ENCODE data around the gene LRMDA. TPM values are rescaled to one million over a fixed set of nuclear protein-coding genes. Genes with fewer than 3 reads are reported as not detected.
"Not testable (repeated sequence)": the region's sequence is repeated elsewhere in the genome, so short reads cannot be mapped to it uniquely, and the experiment has no call there.

LRMDA gene
- total RNA-seq, 2 experiments from 2014 or later, result not detected

DNA sequence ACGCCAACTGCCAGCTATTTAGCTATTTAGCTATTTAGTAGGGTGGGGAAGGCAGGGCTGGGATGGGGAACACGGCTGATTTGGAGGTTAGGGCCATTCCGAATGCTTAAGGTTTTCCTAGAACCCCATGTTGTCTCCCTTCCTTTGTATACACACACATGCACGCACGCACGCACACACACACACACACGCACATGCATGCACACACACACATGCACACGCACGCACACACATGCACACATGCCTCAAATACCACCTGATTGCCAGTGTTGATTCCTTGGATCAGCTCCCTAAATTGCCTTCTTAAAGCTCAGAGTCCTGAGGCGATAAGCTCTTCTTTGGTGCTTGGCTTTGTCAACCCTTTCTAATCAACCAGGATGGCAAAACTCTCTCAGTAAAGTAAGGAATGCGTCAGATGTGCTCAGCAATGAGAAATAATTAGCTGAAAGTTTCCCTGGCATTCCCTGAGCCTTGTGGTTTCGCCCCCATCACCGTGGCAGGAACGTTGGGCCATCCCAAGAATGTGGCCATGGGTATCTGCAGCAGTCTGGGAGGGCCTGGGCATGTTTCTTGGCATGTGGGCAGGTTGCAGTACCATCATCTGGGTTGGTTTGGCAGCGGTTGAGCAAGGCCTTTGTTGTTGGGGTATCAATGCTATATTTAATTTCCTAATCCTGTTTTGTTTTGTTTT lies 305.6 kb downstream of the LRMDA start:
- no peaks in the 10 kb centered on the region for H3K27me3 Mint-ChIP-seq (ENCODE audit: low read depth)
- no peaks in the 10 kb centered on the region for H3K36me3 Mint-ChIP-seq (ENCODE audit: low read depth)
- H3K4me3 Mint-ChIP-seq, result no peak overlapping the region
- no peak for DNase-seq
- CTCF ChIA-PET, result no interaction called here
- intact Hi-C loops (cut with micrococcal nuclease), result no loop called here
- H3K27ac Mint-ChIP-seq, result no peak overlapping the region
- H3K9me3 Mint-ChIP-seq, result no peaks in the 10 kb centered on the region
- H3K4me1 Mint-ChIP-seq (ENCODE audit: low read depth), result no peaks in the 10 kb centered on the region

DNA sequence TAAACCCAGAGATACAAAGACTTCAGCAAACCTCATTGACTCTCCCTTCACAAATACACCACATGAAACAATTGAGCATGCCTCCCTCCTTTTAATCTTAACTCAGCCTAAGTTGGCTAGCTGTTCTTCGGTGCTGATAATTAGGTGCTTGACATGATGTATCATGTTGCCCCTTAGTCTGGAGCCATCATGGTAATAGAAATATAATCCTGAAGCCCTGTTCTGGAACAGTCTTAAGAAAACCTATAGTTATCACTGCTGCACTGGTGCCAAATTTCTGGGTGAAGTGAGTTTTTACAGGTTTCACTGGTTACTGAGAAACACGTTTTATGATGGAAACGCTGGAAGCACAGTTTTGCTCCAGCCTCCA lies 306.1 kb downstream of the LRMDA start:
- H3K4me1 Mint-ChIP-seq (ENCODE audit: low read depth), result no peaks in the 10 kb centered on the region
- H3K4me3 Mint-ChIP-seq, result no peak overlapping the region
- no peaks in the 10 kb centered on the region for H3K9me3 Mint-ChIP-seq
- DNase-seq, result no peak
- no peak overlapping the region for H3K27ac Mint-ChIP-seq
- no peaks in the 10 kb centered on the region for H3K36me3 Mint-ChIP-seq (ENCODE audit: low read depth)
- H3K27me3 Mint-ChIP-seq (ENCODE audit: low read depth), result peaks cover under 1% of the 10 kb centered on the region
- intact Hi-C loops (cut with micrococcal nuclease), result no loop called here
- CTCF ChIA-PET, result no interaction called here

DNA sequence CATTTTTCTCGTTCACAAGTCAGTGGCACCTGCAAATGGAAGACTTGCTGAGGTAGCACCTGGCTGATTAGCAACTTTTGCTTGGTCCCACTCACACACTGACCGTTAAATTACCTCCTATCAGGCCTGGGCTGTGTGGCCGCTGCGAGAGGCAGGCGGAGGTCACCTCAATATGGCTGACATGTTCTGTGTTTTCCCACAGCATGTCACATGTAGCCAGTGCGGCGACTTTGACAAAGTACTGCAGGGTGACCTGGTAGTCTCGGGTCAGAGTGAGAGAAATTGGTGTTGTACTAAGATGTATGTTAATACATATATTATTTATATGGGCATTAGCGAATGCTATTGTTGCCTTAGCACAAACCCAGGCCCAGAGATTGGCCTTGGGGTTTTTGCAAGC lies 307.5 kb downstream of the LRMDA start:
- Mint-ChIP-seq H3K4me3 (no peak overlapping the region), H3K9me3 (no peaks in the 10 kb centered on the region), H3K27ac (no peak overlapping the region), H3K4me1 (ENCODE audit: low read depth) (no peaks in the 10 kb centered on the region), H3K36me3 (ENCODE audit: low read depth) (no peaks in the 10 kb centered on the region), H3K27me3 (ENCODE audit: low read depth) (peaks cover 6% of the 10 kb centered on the region)
- CTCF ChIA-PET, result no interaction called here
- intact Hi-C loops (cut with micrococcal nuclease), result no loop called here
- no peak for DNase-seq

DNA sequence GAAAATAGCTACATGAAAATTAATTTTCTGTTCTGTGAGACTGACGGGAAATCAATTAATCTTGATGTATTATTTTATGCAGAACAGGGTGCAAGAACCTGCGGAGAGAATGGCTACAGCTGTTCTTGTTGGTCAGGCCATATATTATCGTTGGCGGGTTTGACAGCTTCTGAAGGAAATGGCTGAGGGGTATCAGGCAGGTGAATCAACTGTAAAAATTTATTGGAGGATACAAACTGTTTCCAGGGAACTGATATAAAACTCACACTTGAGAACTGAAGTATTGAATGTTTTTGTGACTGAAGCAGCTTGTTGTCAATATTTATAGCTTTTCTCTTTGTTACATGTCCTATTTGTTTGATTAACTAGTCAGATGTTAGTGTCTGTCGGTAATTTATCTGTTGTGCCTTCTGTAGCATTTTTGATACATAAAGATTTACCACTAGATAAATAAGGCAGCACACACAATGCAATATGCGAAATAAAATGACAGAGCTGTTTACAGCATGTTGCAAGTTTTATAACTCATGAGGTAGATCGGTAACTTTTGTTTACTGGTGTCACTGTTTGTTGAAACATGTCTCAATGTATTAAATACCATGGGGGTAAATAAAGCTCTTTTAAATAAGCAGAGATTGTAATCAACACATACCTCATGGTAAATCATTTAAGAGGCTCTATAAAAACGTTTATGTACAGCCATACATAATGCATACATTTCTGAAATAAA lies 308.2 kb downstream of the LRMDA start:
- H3K36me3 Mint-ChIP-seq (ENCODE audit: low read depth), result no peaks in the 10 kb centered on the region
- no peak overlapping the region for H3K27ac Mint-ChIP-seq
- no peaks in the 10 kb centered on the region for H3K4me1 Mint-ChIP-seq (ENCODE audit: low read depth)
- CTCF ChIA-PET, result no interaction called here
- no peak overlapping the region for H3K4me3 Mint-ChIP-seq
- peaks cover 6% of the 10 kb centered on the region for H3K27me3 Mint-ChIP-seq (ENCODE audit: low read depth)
- intact Hi-C loops (cut with micrococcal nuclease), result no loop called here
- no peak for DNase-seq
- H3K9me3 Mint-ChIP-seq, result no peaks in the 10 kb centered on the region

DNA sequence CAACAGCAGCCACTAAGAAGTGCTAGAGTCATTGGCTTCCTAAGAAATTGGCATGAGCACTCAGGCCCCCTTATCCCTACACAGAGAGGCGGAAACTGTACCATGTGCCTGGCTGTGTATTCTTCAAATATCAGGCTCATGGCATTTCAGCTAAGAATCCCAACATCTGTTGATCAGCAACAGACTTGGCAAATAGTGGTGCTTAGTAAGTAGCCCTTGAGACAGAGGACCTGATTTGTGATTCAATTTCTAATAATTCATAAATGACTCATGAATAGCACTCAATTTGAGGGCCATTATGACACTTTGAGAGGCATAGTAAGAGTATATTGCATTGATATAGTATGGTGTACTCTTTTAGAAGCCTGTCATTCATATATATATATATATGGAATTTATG lies 309.1 kb downstream of the LRMDA start:
- Mint-ChIP-seq H3K9me3 (no peaks in the 10 kb centered on the region), H3K27me3 (ENCODE audit: low read depth) (peaks cover 6% of the 10 kb centered on the region), H3K36me3 (ENCODE audit: low read depth) (no peaks in the 10 kb centered on the region), H3K4me3 (no peak overlapping the region), H3K27ac (no peak overlapping the region), H3K4me1 (ENCODE audit: low read depth) (no peaks in the 10 kb centered on the region)
- CTCF ChIA-PET, result no interaction called here
- no peak for DNase-seq
- intact Hi-C loops (cut with micrococcal nuclease), result no loop called here

DNA sequence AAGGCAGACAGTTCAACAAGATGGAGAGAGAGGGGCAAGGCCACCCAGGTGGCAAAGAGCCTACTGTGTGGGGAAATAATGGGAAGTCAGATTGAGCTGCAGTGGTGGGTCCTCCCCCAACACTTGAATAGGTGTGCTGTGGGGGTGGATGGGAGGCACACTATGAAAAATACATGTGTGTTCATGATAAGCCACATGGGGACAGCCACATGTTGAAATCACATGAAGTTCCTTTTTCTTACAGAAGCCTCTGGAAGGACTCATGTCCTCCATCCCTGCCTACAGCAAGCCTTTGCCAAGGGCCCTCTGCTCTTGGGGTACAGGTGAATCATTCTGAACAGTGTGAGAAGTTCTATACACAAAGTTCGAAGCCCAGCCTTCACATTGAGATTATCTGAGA lies 310.9 kb downstream of the LRMDA start:
- CTCF ChIA-PET, result no interaction called here
- Mint-ChIP-seq H3K4me3 (no peak overlapping the region), H3K36me3 (ENCODE audit: low read depth) (no peaks in the 10 kb centered on the region), H3K27ac (no peak overlapping the region), H3K27me3 (ENCODE audit: low read depth) (peaks cover 9% of the 10 kb centered on the region), H3K9me3 (no peaks in the 10 kb centered on the region), H3K4me1 (ENCODE audit: low read depth) (no peaks in the 10 kb centered on the region)
- no peak for DNase-seq
- intact Hi-C loops (cut with micrococcal nuclease), result no loop called here

DNA sequence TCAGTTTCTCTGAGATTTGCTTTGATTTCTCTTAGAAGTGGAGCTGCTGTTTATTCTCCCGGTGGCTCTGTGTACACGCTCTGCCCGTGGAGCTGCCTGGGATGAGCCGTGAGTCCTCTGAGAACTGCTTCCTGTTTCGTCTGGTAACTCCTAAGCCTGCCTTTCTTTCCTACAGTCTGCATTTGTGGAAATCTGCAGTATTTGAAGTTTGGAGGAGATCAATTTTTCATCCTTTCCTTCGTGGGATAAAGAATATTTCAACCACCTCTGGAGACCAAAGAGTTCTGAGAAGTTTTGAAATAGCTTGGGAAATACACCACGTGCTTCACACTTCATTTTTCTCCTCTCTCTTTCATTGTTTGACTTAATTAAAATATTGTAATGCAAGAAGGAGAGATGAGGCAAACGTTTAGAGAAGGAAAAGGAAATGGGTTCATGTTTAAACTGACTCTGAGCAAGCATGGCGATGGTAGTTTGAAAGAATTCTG lies 311.9 kb downstream of the LRMDA start:
- CTCF ChIA-PET, result no interaction called here
- Mint-ChIP-seq H3K9me3 (no peaks in the 10 kb centered on the region), H3K4me3 (no peak overlapping the region), H3K27me3 (ENCODE audit: low read depth) (peaks cover 12% of the 10 kb centered on the region), H3K36me3 (ENCODE audit: low read depth) (no peaks in the 10 kb centered on the region), H3K4me1 (ENCODE audit: low read depth) (no peaks in the 10 kb centered on the region), H3K27ac (no peak overlapping the region)
- intact Hi-C loops (cut with micrococcal nuclease), result no loop called here
- no peak for DNase-seq

DNA sequence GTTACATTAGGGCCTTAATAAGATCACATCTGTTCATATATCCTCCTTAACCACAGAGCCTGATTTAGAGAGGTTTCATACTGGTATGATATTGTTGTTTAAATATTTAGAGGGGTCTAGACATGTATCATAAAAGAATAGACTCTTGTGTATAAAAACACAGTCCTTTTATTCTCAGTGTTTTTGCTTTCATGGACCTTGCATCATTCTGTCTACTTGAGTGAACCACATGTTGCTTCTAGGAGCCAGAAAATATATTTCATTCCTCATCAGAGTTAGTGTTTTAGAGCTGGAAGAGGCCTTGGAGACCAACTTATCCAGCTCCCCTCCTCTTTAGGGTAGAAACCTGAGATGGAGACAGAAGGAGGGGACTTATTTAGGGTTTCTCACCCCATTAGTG lies 312.8 kb downstream of the LRMDA start:
- Mint-ChIP-seq H3K4me3 (no peak overlapping the region), H3K4me1 (ENCODE audit: low read depth) (no peaks in the 10 kb centered on the region), H3K27me3 (ENCODE audit: low read depth) (peaks cover 12% of the 10 kb centered on the region), H3K36me3 (ENCODE audit: low read depth) (no peaks in the 10 kb centered on the region), H3K9me3 (no peaks in the 10 kb centered on the region), H3K27ac (no peak overlapping the region)
- CTCF ChIA-PET, result no interaction called here
- no peak for DNase-seq
- intact Hi-C loops (cut with micrococcal nuclease), result no loop called here

DNA sequence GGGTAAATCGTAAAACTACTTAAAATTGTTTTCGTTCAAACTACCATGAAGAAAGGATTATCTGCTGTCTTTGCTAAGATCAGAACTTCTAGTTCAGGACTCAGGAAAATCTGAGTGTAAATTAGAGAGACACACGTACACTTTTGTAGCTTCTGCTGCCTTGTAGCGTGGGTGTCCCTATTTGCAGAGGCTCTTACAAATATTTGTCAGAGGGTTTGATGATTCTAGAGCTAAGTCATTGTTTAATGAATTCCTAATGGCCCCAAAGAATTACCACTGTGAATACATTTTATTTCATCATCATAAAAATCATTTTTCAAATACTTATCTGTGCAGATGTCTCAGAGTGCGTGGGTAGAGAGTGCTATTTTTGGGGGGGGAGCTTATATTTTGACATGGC lies 314.9 kb downstream of the LRMDA start:
- Mint-ChIP-seq H3K9me3 (no peaks in the 10 kb centered on the region), H3K4me1 (ENCODE audit: low read depth) (no peaks in the 10 kb centered on the region), H3K27me3 (ENCODE audit: low read depth) (peaks cover 12% of the 10 kb centered on the region), H3K27ac (no peak overlapping the region), H3K36me3 (ENCODE audit: low read depth) (no peaks in the 10 kb centered on the region), H3K4me3 (no peak overlapping the region)
- CTCF ChIA-PET, result interaction anchor here (0.6 kb wide), 1 partner anchor 305 kb away, joined by 3 read pairs; no protein-coding TSS in a partner anchor
- intact Hi-C loops (cut with micrococcal nuclease), result no loop called here
- DNase-seq, result no peak

DNA sequence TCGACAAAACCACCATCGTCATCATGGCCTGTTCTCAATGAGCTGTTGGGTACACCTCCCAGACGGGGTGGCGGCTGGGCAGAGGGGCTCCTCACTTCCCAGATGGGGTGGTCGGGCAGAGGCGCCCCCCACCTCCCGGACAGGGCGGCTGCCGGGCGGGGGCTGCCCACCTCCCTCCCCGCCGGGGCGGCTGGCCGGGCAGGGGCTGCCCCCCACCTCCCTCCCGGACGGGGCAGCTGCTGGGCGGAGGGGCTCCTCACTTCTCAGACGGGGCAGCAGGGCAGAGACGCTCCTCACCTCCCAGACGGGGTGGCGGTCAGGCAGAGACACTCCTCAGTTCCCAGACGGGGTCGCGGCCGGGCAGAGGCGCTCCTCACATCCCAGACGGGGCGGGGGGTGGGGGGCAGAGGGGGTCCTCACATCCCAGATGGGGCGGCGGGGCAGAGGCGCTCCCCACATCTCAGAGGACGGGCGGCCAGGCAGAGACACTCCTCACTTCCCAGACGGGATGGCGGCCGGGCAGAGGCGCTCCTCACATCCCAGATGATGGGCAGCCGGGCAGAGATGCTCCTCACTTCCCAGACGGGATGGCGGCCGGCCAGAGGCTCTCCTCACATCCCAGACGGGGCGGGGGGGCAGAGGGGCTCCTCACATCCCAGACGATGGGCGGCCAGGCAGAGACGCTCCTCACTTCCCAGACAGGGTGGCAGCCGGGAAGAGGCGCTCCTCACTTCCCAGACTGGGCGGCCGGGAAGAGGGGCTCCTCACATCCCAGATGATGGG lies 318.9 kb downstream of the LRMDA start:
- intact Hi-C loops (cut with micrococcal nuclease); H3K9me3 Mint-ChIP-seq; DNase-seq; H3K27me3 Mint-ChIP-seq (ENCODE audit: low read depth); CTCF ChIA-PET; H3K27ac Mint-ChIP-seq; H3K4me3 Mint-ChIP-seq; H3K36me3 Mint-ChIP-seq (ENCODE audit: low read depth); H3K4me1 Mint-ChIP-seq (ENCODE audit: low read depth): not testable (repeated sequence)

DNA sequence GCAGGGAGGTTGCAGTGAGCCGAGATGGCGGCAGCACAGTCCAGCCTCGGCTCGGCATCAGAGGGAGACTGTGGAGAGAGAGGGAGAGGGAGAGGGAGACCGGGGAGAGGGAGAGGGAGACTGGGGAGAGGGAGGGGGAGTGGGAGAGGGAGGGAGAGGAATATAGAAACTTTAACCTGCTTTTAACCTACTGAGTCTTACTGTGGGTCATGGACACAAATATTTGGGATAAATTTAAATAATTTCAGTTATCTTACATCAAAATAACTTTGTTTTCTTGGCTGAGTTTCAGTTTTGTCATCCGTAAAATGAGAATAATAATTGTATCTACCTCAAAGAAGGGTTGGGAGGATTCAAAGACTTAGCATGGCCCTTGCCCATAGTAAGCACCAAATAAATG lies 319.8 kb downstream of the LRMDA start:
- H3K36me3 Mint-ChIP-seq (ENCODE audit: low read depth), result no peaks in the 10 kb centered on the region
- H3K27ac Mint-ChIP-seq, result no peak overlapping the region
- H3K9me3 Mint-ChIP-seq, result no peaks in the 10 kb centered on the region
- intact Hi-C loops (cut with micrococcal nuclease), result no loop called here
- H3K4me1 Mint-ChIP-seq (ENCODE audit: low read depth), result no peaks in the 10 kb centered on the region
- CTCF ChIA-PET, result no interaction called here
- DNase-seq, result no peak
- peaks cover 5% of the 10 kb centered on the region for H3K27me3 Mint-ChIP-seq (ENCODE audit: low read depth)
- H3K4me3 Mint-ChIP-seq, result no peak overlapping the region

DNA sequence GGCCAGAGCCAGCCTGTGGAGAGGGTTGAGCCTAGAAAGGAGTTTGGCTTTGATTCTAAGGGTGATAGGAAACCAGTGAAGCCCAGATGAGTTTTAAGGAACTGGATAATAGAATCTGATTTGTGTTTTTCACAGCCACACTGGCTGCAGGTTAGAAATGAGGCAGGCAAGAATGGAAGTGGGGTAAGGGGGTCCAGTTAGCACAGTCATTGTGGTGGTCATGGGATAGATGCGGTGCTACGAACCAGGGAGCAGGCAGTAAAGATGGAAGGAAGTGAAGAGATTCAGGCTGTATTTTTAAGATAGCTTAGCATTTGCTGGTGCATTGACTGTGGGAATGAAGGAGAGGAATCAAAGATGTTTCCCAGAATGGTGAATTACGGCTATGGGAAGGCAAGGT lies 322.2 kb downstream of the LRMDA start:
- Mint-ChIP-seq H3K4me3 (no peak overlapping the region), H3K27ac (no peak overlapping the region), H3K36me3 (ENCODE audit: low read depth) (no peaks in the 10 kb centered on the region), H3K27me3 (ENCODE audit: low read depth) (peaks cover 2% of the 10 kb centered on the region), H3K9me3 (no peaks in the 10 kb centered on the region), H3K4me1 (ENCODE audit: low read depth) (no peaks in the 10 kb centered on the region)
- CTCF ChIA-PET, result no interaction called here
- DNase-seq, result no peak
- intact Hi-C loops (cut with micrococcal nuclease), result no loop called here

Data from activated naive CD4-positive, alpha-beta T cell treated with anti-CD3 and anti-CD28 coated beads for 36 hours (primary cell).